DMS79 treated with DMSO at 0.1 percent for 48 hours (cell line): Measurements from ENCODE around the gene SCYL1.
A peak's percentile ranks its signal among the peaks of the same experiment; 100 is the strongest.

Experiments used
- DNase-seq: peaks from one replicate; lab custom pipeline; 2025; lab: John Stamatoyannopoulos, UW

SCYL1 gene

GRCh38 chr11:65493367-65494176 lies 31.3 kb upstream of the SCYL1 start:
- peak; percentile 64 for DNase-seq

- DNase-seq: peak; percentile 73
These were observed 28.4 kb upstream of the SCYL1 start for GRCh38 chr11:65496304-65497140.

GRCh38 chr11:65497141-65498041 lies 27.5 kb upstream of the SCYL1 start:
- DNase-seq: peak; percentile 99

GRCh38 chr11:65498042-65498726 lies 26.7 kb upstream of the SCYL1 start:
- DNase-seq: peak; percentile 89

GRCh38 chr11:65498727-65498976 lies 26.2 kb upstream of the SCYL1 start:
- DNase-seq: no peak

- DNase-seq: peak; percentile 94
These were observed 25.7 kb upstream of the SCYL1 start, which contains the start of gene MALAT1 for GRCh38 chr11:65498977-65499712. TSS of gene MALAT1 (plus strand) at chr11:65499045.

GRCh38 chr11:65499713-65500386 lies 25.0 kb upstream of the SCYL1 start:
- DNase-seq: peak; percentile 50

- peak; percentile 50 for DNase-seq
These were observed 24.3 kb upstream of the SCYL1 start for GRCh38 chr11:65500387-65501185.

GRCh38 chr11:65501186-65501471 lies 23.8 kb upstream of the SCYL1 start:
- no peak for DNase-seq

GRCh38 chr11:65501472-65502273 lies 23.2 kb upstream of the SCYL1 start:
- peak; percentile 37 for DNase-seq

- DNase-seq: peak; percentile 37
These were observed 22.7 kb upstream of the SCYL1 start for GRCh38 chr11:65502274-65502554.

GRCh38 chr11:65502555-65503367 lies 22.1 kb upstream of the SCYL1 start:
- peak; percentile 37 for DNase-seq

GRCh38 chr11:65503368-65503948 lies 21.4 kb upstream of the SCYL1 start:
- peak; percentile 26 for DNase-seq

- peak; percentile 26 for DNase-seq
These were observed 20.8 kb upstream of the SCYL1 start for GRCh38 chr11:65503949-65504673.

GRCh38 chr11:65504674-65505465 lies 20.0 kb upstream of the SCYL1 start:
- peak; percentile 18 for DNase-seq
